HepG2 (cell line): Measurements from ENCODE around the gene PDZD7. TPM values are rescaled to one million over a fixed set of nuclear protein-coding genes. Genes with fewer than 3 reads are reported as not detected.

ENCODE experiments used
- ELF4 ChIP-seq: sonication (generic); formaldehyde crosslinking; IDR thresholded peaks from 2 replicates; pipeline ENCODE4 v1.5.0; 2020; ENCODE audit warnings: missing genetic modification reagents, mild to moderate bottlenecking, moderate library complexity, borderline replicate concordance
- GFI1 ChIP-seq: sonication (generic); formaldehyde crosslinking; IDR thresholded peaks from 2 replicates; pipeline ENCODE4 v1.5.0; 2020; ENCODE audit warnings: missing genetic modification reagents, mild to moderate bottlenecking, borderline replicate concordance
- GLI4 ChIP-seq: sonication (generic); formaldehyde crosslinking; IDR thresholded peaks from 2 replicates; pipeline ENCODE4 v1.5.1; 2020; ENCODE audit warnings: missing genetic modification reagents, mild to moderate bottlenecking, moderate library complexity, borderline replicate concordance
- IKZF4 ChIP-seq: sonication (generic); formaldehyde crosslinking; IDR thresholded peaks from 2 replicates; pipeline ENCODE4 v1.5.1; 2020; ENCODE audit warnings: borderline replicate concordance, mild to moderate bottlenecking, low read depth, missing genetic modification reagents; ENCODE audit errors: not compliant biosample characterization
- KDM2A ChIP-seq: sonication (generic); formaldehyde crosslinking; IDR thresholded peaks from 2 replicates; pipeline ENCODE4 v1.4.0; 2020; ENCODE audit warnings: low read depth, missing genetic modification reagents, borderline replicate concordance
- KLF13 ChIP-seq: sonication (generic); formaldehyde crosslinking; IDR thresholded peaks from 2 replicates; pipeline ENCODE4 v1.4.0; 2020; ENCODE audit warnings: mild to moderate bottlenecking, missing genetic modification reagents
- KLF15 ChIP-seq: sonication (generic); formaldehyde crosslinking; IDR thresholded peaks from 2 replicates; pipeline ENCODE4 v1.8.1; 2023; ENCODE audit warnings: borderline replicate concordance, mild to moderate bottlenecking, inconsistent platforms, missing genetic modification reagents, mixed read lengths
- NR2F1 ChIP-seq, 2 experiments: fragments of 450-650 bp in 1 of 2; formaldehyde crosslinking in 1 of 2; IDR thresholded peaks; 2 replicates each; pipeline versions ENCODE4 v1.5.0 to v1.6.1; 2016 to 2020; ENCODE audit warnings: mild to moderate bottlenecking in 1 of 2, missing compliant biosample characterization in 1 of 2, missing genetic modification reagents in 1 of 2, moderate library complexity in 1 of 2
- SMC3 ChIP-seq: IDR thresholded peaks from 2 replicates; pipeline ENCODE4 v1.6.1; 2011; ENCODE audit warnings: low read length, improper control_type of control experiment
- SRY ChIP-seq: sonication (generic); formaldehyde crosslinking; IDR thresholded peaks from 2 replicates; pipeline ENCODE4 v1.8.0; 2022; ENCODE audit warnings: mild to moderate bottlenecking, missing genetic modification reagents
- ZNF24 ChIP-seq: fragments of 450-650 bp; IDR thresholded peaks from 2 replicates; pipeline ENCODE4 v1.6.1; 2017; ENCODE audit warnings: antibody characterized with exemption, mild to moderate bottlenecking
- ZNF737 ChIP-seq: sonication (generic); formaldehyde crosslinking; IDR thresholded peaks from 2 replicates; pipeline ENCODE4 v1.5.0; 2020; ENCODE audit warnings: missing genetic modification reagents, mild to moderate bottlenecking, borderline replicate concordance
- ZSCAN29 ChIP-seq: sonication (generic); formaldehyde crosslinking; conservative IDR thresholded peaks from 2 replicates; pipeline ENCODE4 v1.4.0; 2020; ENCODE audit warnings: mild to moderate bottlenecking, missing genetic modification reagents
- polyA plus RNA-seq, 8 experiments: library from polyadenylated mRNA; depleted of rRNA in 3 of 8; stranded (reverse) in 7 of 8; unstranded in 1 of 8; fragments of >200 nt; fragmentation: Illumina TruSeq in 4 of 8; extraction: Trizol in 4 of 8; gene quantifications; 2 replicates each; pipeline versions ENCODE4 v1.2.1 to v1.2.3, GENCODE V29; 2011 to 2016; ENCODE audit warnings: low read depth in 4 of 8, missing spikeins in 1 of 8, mixed read lengths in 1 of 8; ENCODE audit not compliant: insufficient read depth in 1 of 8
- total RNA-seq, 5 experiments: library from RNA; depleted of rRNA; stranded (reverse); fragments of >200 nt; fragmentation: Illumina TruSeq; extraction: Trizol; gene quantifications; 2 replicates each; pipeline ENCODE4 v1.2.3, GENCODE V29; 2016; ENCODE audit warnings: low read depth in 1 of 5
- TF ChIP-seq, protein P1 (sequence below): sonication (generic); formaldehyde crosslinking; IDR thresholded peaks from 2 replicates; pipeline ENCODE4 v1.5.0; 2020; ENCODE audit warnings: missing genetic modification reagents
- TF ChIP-seq, protein P2 (sequence below): sonication (generic); formaldehyde crosslinking; IDR thresholded peaks from 2 replicates; pipeline ENCODE4 v1.8.1; 2023; ENCODE audit warnings: missing genetic modification reagents, mild to moderate bottlenecking, borderline replicate concordance
- TF ChIP-seq, protein P3 (sequence below): sonication (generic); formaldehyde crosslinking; conservative IDR thresholded peaks from 2 replicates; pipeline ENCODE4 v1.8.0; 2022; ENCODE audit warnings: low read depth, missing genetic modification reagents
- TF ChIP-seq, protein P4 (sequence below): sonication (generic); formaldehyde crosslinking; IDR thresholded peaks from 2 replicates; pipeline ENCODE4 v1.4.0; 2020; ENCODE audit warnings: missing genetic modification reagents, mild to moderate bottlenecking, borderline replicate concordance
- TF ChIP-seq, protein P5 (sequence below): sonication (generic); formaldehyde crosslinking; IDR thresholded peaks from 2 replicates; pipeline ENCODE4 v1.8.0; 2023; ENCODE audit warnings: mild to moderate bottlenecking, missing genetic modification reagents

The PDZD7 gene
- total and polyA plus RNA-seq, 2 of the 13 experiments (the other 11 are each of a cell fraction or from before 2014, with no cell fraction given) = 0.58 to 0.73 TPM

DNA sequence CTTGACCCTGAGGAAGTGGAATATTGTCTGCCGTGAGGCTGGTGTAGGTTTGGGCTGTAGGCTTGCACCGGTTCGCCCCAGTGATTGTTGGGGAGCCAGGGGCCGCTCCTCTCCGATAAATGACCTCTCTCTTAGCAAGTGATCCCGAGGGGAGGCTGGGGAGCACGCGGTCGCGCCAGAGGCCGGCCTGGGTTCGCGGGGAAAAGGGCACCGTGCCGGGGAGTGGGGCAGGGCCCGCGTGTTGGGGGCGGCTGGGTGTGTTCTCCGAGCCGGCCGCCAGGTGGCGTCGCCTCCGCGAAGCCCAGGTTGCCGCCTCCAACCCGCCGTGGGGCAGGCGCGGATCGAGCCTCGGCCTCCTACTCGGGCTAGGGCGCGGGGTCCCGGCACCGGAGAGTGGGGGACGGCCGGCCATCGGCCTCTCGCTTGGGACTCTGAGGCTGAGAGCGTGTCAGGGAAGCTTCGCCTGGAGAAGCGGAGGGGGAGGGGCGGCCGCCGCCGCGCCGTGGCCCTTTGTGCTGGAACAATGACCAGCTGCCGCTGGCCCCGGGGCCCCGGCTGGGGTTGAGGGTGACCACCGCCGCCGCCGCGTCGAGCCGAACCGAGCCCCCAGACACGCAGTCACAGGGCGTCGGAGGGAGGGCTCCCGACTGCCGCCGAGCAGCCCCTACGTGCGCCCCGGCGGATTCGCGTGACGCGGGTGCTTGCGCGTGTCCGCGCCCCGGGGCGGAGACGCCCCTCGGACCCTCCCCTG, 31.8 kb downstream of the PDZD7 start (continued):
- TF ChIP-seq, protein P1, sequence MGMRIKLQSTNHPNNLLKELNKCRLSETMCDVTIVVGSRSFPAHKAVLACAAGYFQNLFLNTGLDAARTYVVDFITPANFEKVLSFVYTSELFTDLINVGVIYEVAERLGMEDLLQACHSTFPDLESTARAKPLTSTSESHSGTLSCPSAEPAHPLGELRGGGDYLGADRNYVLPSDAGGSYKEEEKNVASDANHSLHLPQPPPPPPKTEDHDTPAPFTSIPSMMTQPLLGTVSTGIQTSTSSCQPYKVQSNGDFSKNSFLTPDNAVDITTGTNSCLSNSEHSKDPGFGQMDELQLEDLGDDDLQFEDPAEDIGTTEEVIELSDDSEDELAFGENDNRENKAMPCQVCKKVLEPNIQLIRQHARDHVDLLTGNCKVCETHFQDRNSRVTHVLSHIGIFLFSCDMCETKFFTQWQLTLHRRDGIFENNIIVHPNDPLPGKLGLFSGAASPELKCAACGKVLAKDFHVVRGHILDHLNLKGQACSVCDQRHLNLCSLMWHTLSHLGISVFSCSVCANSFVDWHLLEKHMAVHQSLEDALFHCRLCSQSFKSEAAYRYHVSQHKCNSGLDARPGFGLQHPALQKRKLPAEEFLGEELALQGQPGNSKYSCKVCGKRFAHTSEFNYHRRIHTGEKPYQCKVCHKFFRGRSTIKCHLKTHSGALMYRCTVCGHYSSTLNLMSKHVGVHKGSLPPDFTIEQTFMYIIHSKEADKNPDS (CRISPR knock-in tag) = no peak
- TF ChIP-seq GLI4 (CRISPR knock-in tag) = peak; percentile 76
- TF ChIP-seq SRY (CRISPR knock-in tag) = peak; percentile 67
- TF ChIP-seq SMC3 = peak; percentile 29; the same call in 1 of the 2 replicates
- TF ChIP-seq ELF4 (CRISPR knock-in tag) = no peak
- 0 out of 2 replicates have a peak, but pooled peaks have one; percentile 21 for TF ChIP-seq KLF15 (CRISPR knock-in tag)
- peak; percentile 65; the same call in 1 of the 2 replicates for TF ChIP-seq GFI1 (CRISPR knock-in tag)
- no peak for TF ChIP-seq ZNF737 (CRISPR knock-in tag)
- TF ChIP-seq, protein P2, sequence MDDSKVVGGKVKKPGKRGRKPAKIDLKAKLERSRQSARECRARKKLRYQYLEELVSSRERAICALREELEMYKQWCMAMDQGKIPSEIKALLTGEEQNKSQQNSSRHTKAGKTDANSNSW (CRISPR knock-in tag) = no peak
- TF ChIP-seq IKZF4 (CRISPR knock-in tag) = peak; percentile 33
- TF ChIP-seq, protein P3, sequence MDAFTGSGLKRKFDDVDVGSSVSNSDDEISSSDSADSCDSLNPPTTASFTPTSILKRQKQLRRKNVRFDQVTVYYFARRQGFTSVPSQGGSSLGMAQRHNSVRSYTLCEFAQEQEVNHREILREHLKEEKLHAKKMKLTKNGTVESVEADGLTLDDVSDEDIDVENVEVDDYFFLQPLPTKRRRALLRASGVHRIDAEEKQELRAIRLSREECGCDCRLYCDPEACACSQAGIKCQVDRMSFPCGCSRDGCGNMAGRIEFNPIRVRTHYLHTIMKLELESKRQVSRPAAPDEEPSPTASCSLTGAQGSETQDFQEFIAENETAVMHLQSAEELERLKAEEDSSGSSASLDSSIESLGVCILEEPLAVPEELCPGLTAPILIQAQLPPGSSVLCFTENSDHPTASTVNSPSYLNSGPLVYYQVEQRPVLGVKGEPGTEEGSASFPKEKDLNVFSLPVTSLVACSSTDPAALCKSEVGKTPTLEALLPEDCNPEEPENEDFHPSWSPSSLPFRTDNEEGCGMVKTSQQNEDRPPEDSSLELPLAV (CRISPR knock-in tag) = no peak
- TF ChIP-seq ZNF24 = no peak
- no peak for TF ChIP-seq KLF13 (CRISPR knock-in tag)
- TF ChIP-seq, protein P4, sequence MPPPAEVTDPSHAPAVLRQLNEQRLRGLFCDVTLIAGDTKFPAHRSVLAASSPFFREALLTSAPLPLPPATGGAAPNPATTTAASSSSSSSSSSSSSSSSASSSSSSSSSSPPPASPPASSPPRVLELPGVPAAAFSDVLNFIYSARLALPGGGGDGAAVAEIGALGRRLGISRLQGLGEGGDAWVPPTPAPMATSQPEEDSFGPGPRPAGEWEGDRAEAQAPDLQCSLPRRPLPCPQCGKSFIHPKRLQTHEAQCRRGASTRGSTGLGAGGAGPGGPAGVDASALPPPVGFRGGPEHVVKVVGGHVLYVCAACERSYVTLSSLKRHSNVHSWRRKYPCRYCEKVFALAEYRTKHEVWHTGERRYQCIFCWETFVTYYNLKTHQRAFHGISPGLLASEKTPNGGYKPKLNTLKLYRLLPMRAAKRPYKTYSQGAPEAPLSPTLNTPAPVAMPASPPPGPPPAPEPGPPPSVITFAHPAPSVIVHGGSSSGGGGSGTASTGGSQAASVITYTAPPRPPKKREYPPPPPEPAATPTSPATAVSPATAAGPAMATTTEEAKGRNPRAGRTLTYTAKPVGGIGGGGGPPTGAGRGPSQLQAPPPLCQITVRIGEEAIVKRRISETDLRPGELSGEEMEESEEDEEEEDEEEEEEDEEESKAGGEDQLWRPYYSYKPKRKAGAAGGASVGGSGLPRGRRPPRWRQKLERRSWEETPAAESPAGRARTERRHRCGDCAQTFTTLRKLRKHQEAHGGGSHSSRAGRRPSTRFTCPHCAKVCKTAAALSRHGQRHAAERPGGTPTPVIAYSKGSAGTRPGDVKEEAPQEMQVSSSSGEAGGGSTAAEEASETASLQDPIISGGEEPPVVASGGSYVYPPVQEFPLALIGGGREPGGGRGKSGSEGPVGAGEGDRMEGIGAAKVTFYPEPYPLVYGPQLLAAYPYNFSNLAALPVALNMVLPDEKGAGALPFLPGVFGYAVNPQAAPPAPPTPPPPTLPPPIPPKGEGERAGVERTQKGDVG (CRISPR knock-in tag) = no peak
- TF ChIP-seq KDM2A (CRISPR knock-in tag) = peak; percentile 93
- TF ChIP-seq NR2F1 (CRISPR knock-in tag; IDR thresholded peaks at IDR 0.05) = peak in 1 of 2 experiments; percentile 39; a peak in 1 of 4 replicates
- TF ChIP-seq, protein P5, sequence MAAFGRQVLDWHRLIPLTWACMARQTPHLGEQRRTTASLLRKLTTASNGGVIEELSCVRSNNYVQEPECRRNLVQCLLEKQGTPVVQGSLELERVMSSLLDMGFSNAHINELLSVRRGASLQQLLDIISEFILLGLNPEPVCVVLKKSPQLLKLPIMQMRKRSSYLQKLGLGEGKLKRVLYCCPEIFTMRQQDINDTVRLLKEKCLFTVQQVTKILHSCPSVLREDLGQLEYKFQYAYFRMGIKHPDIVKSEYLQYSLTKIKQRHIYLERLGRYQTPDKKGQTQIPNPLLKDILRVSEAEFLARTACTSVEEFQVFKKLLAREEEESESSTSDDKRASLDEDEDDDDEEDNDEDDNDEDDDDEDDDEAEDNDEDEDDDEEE (CRISPR knock-in tag) = peak; percentile 79; the same call in 1 of the 2 replicates
- peak; percentile 88 for TF ChIP-seq ZSCAN29
